HG02943 (cell line): Measurements from ENCODE around the gene C9orf78.

Experiments
- ATAC-seq: cut with Tn5 transposase; IDR thresholded peaks from one replicate; pipeline ENCODE4 v1.9.1; 2021; ENCODE audit warnings: mild to moderate bottlenecking, low read depth, moderate library complexity; ENCODE audit not compliant: unreplicated experiment

The C9orf78 gene

GRCh38 chr9:129868023-129868871 lies 33.2 kb upstream of the C9orf78 start:
- ATAC-seq: no peak

GRCh38 chr9:129867136-129868022 lies 32.3 kb upstream of the C9orf78 start:
- no peak for ATAC-seq

GRCh38 chr9:129866394-129867135 lies 31.5 kb upstream of the C9orf78 start:
- ATAC-seq: no peak

- no peak for ATAC-seq
Measured at GRCh38 chr9:129865668-129866320, 30.7 kb upstream of the C9orf78 start.

- no peak for ATAC-seq
Measured at GRCh38 chr9:129864991-129865647, 30.0 kb upstream of the C9orf78 start.

GRCh38 chr9:129863059-129863690 lies 28.1 kb upstream of the C9orf78 start:
- no peak for ATAC-seq

- ATAC-seq: no peak
Measured at GRCh38 chr9:129861447-129861827, 26.4 kb upstream of the C9orf78 start.

- ATAC-seq: no peak
Measured at GRCh38 chr9:129860653-129861446, 25.8 kb upstream of the C9orf78 start.

- ATAC-seq: no peak
Measured at GRCh38 chr9:129858167-129858962, 23.3 kb upstream of the C9orf78 start.

GRCh38 chr9:129857207-129857606 lies 22.1 kb upstream of the C9orf78 start:
- no peak for ATAC-seq

- no peak for ATAC-seq
Measured at GRCh38 chr9:129854588-129855110, 19.6 kb upstream of the C9orf78 start.

GRCh38 chr9:129853614-129854013 lies 18.5 kb upstream of the C9orf78 start:
- no peak for ATAC-seq

- no peak for ATAC-seq
Measured at GRCh38 chr9:129852579-129852978, 17.5 kb upstream of the C9orf78 start.

GRCh38 chr9:129851821-129852220 lies 16.7 kb upstream of the C9orf78 start:
- ATAC-seq: no peak

GRCh38 chr9:129850821-129851550 lies 15.9 kb upstream of the C9orf78 start:
- ATAC-seq: no peak

- no peak for ATAC-seq
Measured at GRCh38 chr9:129849901-129850300, 14.8 kb upstream of the C9orf78 start.
